ENCODE data around the gene DDN.

DDN gene

GRCh38 chr12:49038291-49038955 lies 39.2 kb upstream of the DDN start:
- DNase-seq (ENCODE audit: low read depth) = no peak
- TF ChIP-seq MAX (IDR thresholded peaks at IDR 0.05; ENCODE audit: low read depth, low read length) = no peak
- TF ChIP-seq POLR2A (IDR thresholded peaks at IDR 0.05; ENCODE audit: extremely low read depth, insufficient read length) = no peak
- TF ChIP-seq MYC (IDR thresholded peaks at IDR 0.05; ENCODE audit: low read depth, low read length) = no peak
- TF ChIP-seq CTCF (IDR thresholded peaks at IDR 0.05; ENCODE audit: low read depth, low read length) = no peak

GRCh38 chr12:49037947-49038237 lies 38.7 kb upstream of the DDN start:
- DNase-seq (ENCODE audit: low read depth) = no peak
- no peak overlapping the region for H3K4me3 ChIP-seq (ENCODE audit: low read depth, low read length)
- TF ChIP-seq MYC (IDR thresholded peaks at IDR 0.05; ENCODE audit: low read depth, low read length) = no peak
- TF ChIP-seq CTCF (IDR thresholded peaks at IDR 0.05; ENCODE audit: low read depth, low read length) = no peak
- no peak for TF ChIP-seq POLR2A (IDR thresholded peaks at IDR 0.05; ENCODE audit: extremely low read depth, insufficient read length)
- TF ChIP-seq MAX (IDR thresholded peaks at IDR 0.05; ENCODE audit: low read depth, low read length) = no peak

More at GRCh38 chr12:49038291-49038955, 39.2 kb upstream of the DDN start:
- no peak overlapping the region for H3K4me3 ChIP-seq (ENCODE audit: low read depth, low read length)

GRCh38 chr12:49037111-49037946 lies 38.2 kb upstream of the DDN start:
- H3K4me3 ChIP-seq (ENCODE audit: low read depth, low read length) = no peak overlapping the region
- TF ChIP-seq MAX (IDR thresholded peaks at IDR 0.05; ENCODE audit: low read depth, low read length) (no peak), CTCF (IDR thresholded peaks at IDR 0.05; ENCODE audit: low read depth, low read length) (no peak), POLR2A (IDR thresholded peaks at IDR 0.05; ENCODE audit: extremely low read depth, insufficient read length) (no peak), MYC (IDR thresholded peaks at IDR 0.05; ENCODE audit: low read depth, low read length) (no peak)
- DNase-seq (ENCODE audit: low read depth) = no peak

GRCh38 chr12:49036029-49036428 lies 36.9 kb upstream of the DDN start:
- DNase-seq (ENCODE audit: low read depth) = no peak
- no peak for TF ChIP-seq MAX (IDR thresholded peaks at IDR 0.05; ENCODE audit: low read depth, low read length)
- no peak overlapping the region for H3K4me3 ChIP-seq (ENCODE audit: low read depth, low read length)

GRCh38 chr12:49034286-49034622 lies 35.1 kb upstream of the DDN start:
- no peak overlapping the region for H3K4me3 ChIP-seq (ENCODE audit: low read depth, low read length)
- TF ChIP-seq CTCF (IDR thresholded peaks at IDR 0.05; ENCODE audit: low read depth, low read length) (no peak), MYC (IDR thresholded peaks at IDR 0.05; ENCODE audit: low read depth, low read length) (no peak), MAX (IDR thresholded peaks at IDR 0.05; ENCODE audit: low read depth, low read length) (no peak), POLR2A (IDR thresholded peaks at IDR 0.05; ENCODE audit: extremely low read depth, insufficient read length) (no peak)
- no peak for DNase-seq (ENCODE audit: low read depth)

GRCh38 chr12:49033611-49034285 lies 34.6 kb upstream of the DDN start:
- DNase-seq (ENCODE audit: low read depth) = no peak
- no peak overlapping the region for H3K4me3 ChIP-seq (ENCODE audit: low read depth, low read length)
- no peak for TF ChIP-seq MAX (IDR thresholded peaks at IDR 0.05; ENCODE audit: low read depth, low read length)

Data from NB4 (cell line).